Body of pancreas (tissue), 4 donors: ENCODE measurements around the gene COL23A1. TPM values are rescaled to one million over a fixed set of nuclear protein-coding genes. Genes with fewer than 3 reads are reported as not detected.

Experiments
- ATAC-seq: fragments of 150-250 bp; one replicate; pipeline ENCODE4 v1.9.1; 2016
- DNase-seq, 4 donors: peaks; one replicate each; pipeline ENCODE4 v3.0.0-alpha.2; 2019
- H3K27ac ChIP-seq, 4 donors: fragments of 200-600 bp; sonication (generic); 1 replicate in 3 of 4; 2 replicates in 1 of 4; pipeline versions ENCODE4 v1.5.1 to v1.6.1; 2016 to 2019; ENCODE audit warnings: mild to moderate bottlenecking in 1 of 4, mixed read lengths in 1 of 4, moderate library complexity in 1 of 4
- H3K27me3 ChIP-seq, 2 donors: fragments of 200-600 bp; sonication (generic); one replicate each; pipeline ENCODE4 v1.6.0; 2016; ENCODE audit warnings: mild to moderate bottlenecking in 1 of 2
- H3K36me3 ChIP-seq, 2 donors: fragments of 200-600 bp; sonication (generic); replicated peaks in 1 of 2; 2 replicates each; pipeline ENCODE4 v1.5.1; 2016; ENCODE audit warnings: low read depth in 2 of 2; ENCODE audit not compliant: insufficient read depth in 1 of 2
- H3K4me1 ChIP-seq: fragments of 200-600 bp; sonication (generic); one replicate; pipeline ENCODE4 v1.6.0; 2016
- H3K4me3 ChIP-seq, 2 donors: fragments of 200-600 bp; sonication (generic); 1 replicate in 1 of 2; 2 replicates in 1 of 2; pipeline ENCODE4 v1.5.1; 2016 to 2019
- H3K9me3 ChIP-seq, 3 donors: fragments of 200-600 bp; sonication (generic); 1 replicate in 2 of 3; 2 replicates in 1 of 3; pipeline ENCODE4 v1.5.1; 2016
- CTCF ChIP-seq, 7 experiments: fragments of 450-650 bp in 4 of 7; fragments of 200-600 bp in 3 of 7; sonication (generic) in 3 of 7; IDR thresholded peaks; one replicate each; pipeline ENCODE4 v1.5.1; 2016 to 2019; ENCODE audit warnings: antibody characterized with exemption in 7 of 7
- POLR2A ChIP-seq, 3 donors: fragments of 450-650 bp; IDR thresholded peaks; one replicate each; pipeline ENCODE4 v1.6.1; 2016; ENCODE audit warnings: antibody characterized with exemption in 3 of 3, mild to moderate bottlenecking in 2 of 3
- WGBS, 2 donors: methylation state at CpG; one replicate each; pipeline ENCODE4 v1.1.5; 2017; 5-methylcytosine and 5-hydroxymethylcytosine counted together
- intact Hi-C: fragments of 100-400 bp; cut with DNase I; formaldehyde crosslinking; loops from one replicate; pipeline ENCODE4 v1.15.1; 2023
- total RNA-seq, 2 donors: library from RNA; depleted of rRNA; stranded (reverse); fragments of >200 nt; gene quantifications; one replicate each; pipeline ENCODE4 v1.1.0, GENCODE V29; 2016

COL23A1 gene
- total RNA-seq, 2 donors from 2014 or later: not detected

- ATAC-seq: no peak
- H3K4me1 ChIP-seq: no peaks in the 10 kb centered on the region
- TF ChIP-seq POLR2A (IDR thresholded peaks at IDR 0.05): no peak
- TF ChIP-seq CTCF (IDR thresholded peaks at IDR 0.05): no peak
- H3K27me3 ChIP-seq: peaks cover 0 to 3% of the 10 kb centered on the region in 2 donors
- DNase-seq: no peak
- H3K4me3 ChIP-seq: no peak overlapping the region
- H3K9me3 ChIP-seq: no peaks in the 10 kb centered on the region
- intact Hi-C loops: no loop called here
- WGBS, 2 donors: 76 to 89% methylated on average over 3 to 10 of the region's 10 CpGs
- no peaks in the 10 kb centered on the region for H3K36me3 ChIP-seq
- no peak overlapping the region for H3K27ac ChIP-seq
These were observed 221.4 kb downstream of the COL23A1 start for GRCh38 chr5:178368716-178369300.

- H3K27me3 ChIP-seq: peaks cover 0 to 3% of the 10 kb centered on the region in 2 donors
- ATAC-seq (no peak), DNase-seq (no peak)
- H3K27ac ChIP-seq: no peak overlapping the region
- TF ChIP-seq CTCF (IDR thresholded peaks at IDR 0.05): no peak
- TF ChIP-seq POLR2A (IDR thresholded peaks at IDR 0.05): no peak
- H3K4me3 ChIP-seq: no peak overlapping the region
- no peaks in the 10 kb centered on the region for H3K4me1 ChIP-seq
- H3K36me3 ChIP-seq: no peaks in the 10 kb centered on the region
- 48 to 52% methylated on average over 10 of the region's 10 CpGs for WGBS, 2 donors
- H3K9me3 ChIP-seq: no peaks in the 10 kb centered on the region
- intact Hi-C loops: no loop called here
These were observed 221.9 kb downstream of the COL23A1 start for GRCh38 chr5:178368274-178368673.

- Histone ChIP-seq H3K4me3 (no peak overlapping the region), H3K27ac (no peak overlapping the region), H3K4me1 (no peaks in the 10 kb centered on the region), H3K27me3 (peaks cover 0 to 3% of the 10 kb centered on the region in 2 donors), H3K36me3 (no peaks in the 10 kb centered on the region), H3K9me3 (no peaks in the 10 kb centered on the region)
- ATAC-seq (no peak), DNase-seq (no peak)
- WGBS, 2 donors: 72 to 75% methylated on average over 12 of the region's 12 CpGs
- intact Hi-C loops: no loop called here
- no peak for TF ChIP-seq POLR2A (IDR thresholded peaks at IDR 0.05)
These were observed 222.5 kb downstream of the COL23A1 start for GRCh38 chr5:178367736-178368120.

GRCh38 chr5:178366998-178367735 is 223.0 kb downstream of the COL23A1 start:
- no peaks in the 10 kb centered on the region for H3K36me3 ChIP-seq
- DNase-seq (no peak), ATAC-seq (no peak)
- no peaks in the 10 kb centered on the region for H3K9me3 ChIP-seq
- H3K27me3 ChIP-seq: peaks cover 0 to 3% of the 10 kb centered on the region in 2 donors
- intact Hi-C loops: no loop called here
- 56 to 57% methylated on average over 19 to 21 of the region's 21 CpGs for WGBS, 2 donors
- H3K4me3 ChIP-seq: no peak overlapping the region
- H3K27ac ChIP-seq: no peak overlapping the region
- no peak for TF ChIP-seq CTCF (IDR thresholded peaks at IDR 0.05)
- TF ChIP-seq POLR2A (IDR thresholded peaks at IDR 0.05): no peak
- H3K4me1 ChIP-seq: no peaks in the 10 kb centered on the region

- no peaks in the 10 kb centered on the region for H3K4me1 ChIP-seq
- H3K27me3 ChIP-seq: no peaks in the 10 kb centered on the region
- H3K9me3 ChIP-seq: no peaks in the 10 kb centered on the region
- intact Hi-C loops: no loop called here
- DNase-seq (no peak), ATAC-seq (no peak)
- no peak overlapping the region for H3K27ac ChIP-seq
- 74 to 79% methylated on average over 14 to 27 of the region's 27 CpGs for WGBS, 2 donors
- H3K36me3 ChIP-seq: no peaks in the 10 kb centered on the region
- TF ChIP-seq CTCF (IDR thresholded peaks at IDR 0.05): no peak
- TF ChIP-seq POLR2A (IDR thresholded peaks at IDR 0.05): no peak
- H3K4me3 ChIP-seq: no peak overlapping the region
These were observed 224.4 kb downstream of the COL23A1 start for GRCh38 chr5:178365501-178366440.
